HG02623 (cell line): ENCODE measurements around the gene CAMK2A.
"Not testable (repeated sequence)": the region's sequence is repeated elsewhere in the genome, so short reads cannot be mapped to it uniquely, and the experiment has no call there.

Source experiments
- ATAC-seq: cut with Tn5 transposase; IDR thresholded peaks from one replicate; pipeline ENCODE4 v1.9.1; 2021; ENCODE audit warnings: moderate library complexity; ENCODE audit not compliant: unreplicated experiment

CAMK2A gene

DNA sequence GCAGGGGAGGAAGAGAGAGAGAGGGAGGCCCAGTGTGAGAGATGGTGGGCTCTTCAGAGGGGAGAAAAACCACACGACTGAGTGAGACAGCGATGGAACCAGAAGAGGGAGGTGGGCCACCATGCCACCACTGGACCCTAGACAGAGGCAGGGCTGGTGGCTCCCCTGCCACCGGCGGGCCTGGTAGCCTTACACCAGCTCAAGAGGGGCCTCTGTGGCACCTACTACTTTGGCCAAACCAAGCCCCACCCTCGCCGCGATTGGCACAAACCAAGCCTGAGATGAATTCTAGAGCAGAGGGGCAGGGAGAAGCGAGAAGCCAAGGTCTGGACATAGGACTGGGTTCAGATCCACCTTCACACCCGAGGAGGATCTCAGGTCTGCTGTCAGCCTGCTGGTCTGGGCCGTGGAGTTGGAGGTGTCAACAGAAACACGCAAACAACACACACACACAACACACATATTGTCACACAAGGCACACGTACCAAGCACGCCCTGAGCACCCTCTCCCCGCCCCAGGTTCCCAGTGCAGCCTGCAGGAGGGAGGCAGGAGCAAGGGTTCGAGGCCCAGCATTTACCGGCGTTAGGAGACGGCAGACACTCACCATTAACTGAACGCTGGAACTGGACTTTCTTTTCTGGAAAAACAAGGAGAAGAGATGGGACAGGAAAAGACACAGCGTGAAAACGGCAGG is 50.3 kb downstream of the CAMK2A start:
- ATAC-seq: no peak

DNA sequence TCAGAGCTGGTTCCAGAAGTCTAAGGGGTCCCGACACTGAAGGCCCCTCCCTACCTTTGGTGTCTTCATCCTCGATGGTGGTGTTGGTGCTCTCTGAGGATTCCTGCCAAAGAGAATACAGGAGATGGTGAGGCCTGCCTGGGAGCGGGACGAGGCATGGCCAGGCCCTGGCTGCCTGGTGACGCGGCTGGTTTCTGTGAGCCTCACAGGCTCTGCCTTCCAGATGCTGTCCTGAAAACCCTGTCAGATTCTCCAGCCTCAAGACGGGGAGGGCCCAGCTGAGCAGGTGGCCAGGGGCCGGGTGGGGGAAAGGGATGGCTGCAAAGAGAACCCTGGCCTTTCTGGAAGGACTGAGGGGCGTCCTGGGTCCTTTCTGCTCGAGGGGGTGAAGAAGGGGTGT is 50.9 kb downstream of the CAMK2A start:
- ATAC-seq: no peak

DNA sequence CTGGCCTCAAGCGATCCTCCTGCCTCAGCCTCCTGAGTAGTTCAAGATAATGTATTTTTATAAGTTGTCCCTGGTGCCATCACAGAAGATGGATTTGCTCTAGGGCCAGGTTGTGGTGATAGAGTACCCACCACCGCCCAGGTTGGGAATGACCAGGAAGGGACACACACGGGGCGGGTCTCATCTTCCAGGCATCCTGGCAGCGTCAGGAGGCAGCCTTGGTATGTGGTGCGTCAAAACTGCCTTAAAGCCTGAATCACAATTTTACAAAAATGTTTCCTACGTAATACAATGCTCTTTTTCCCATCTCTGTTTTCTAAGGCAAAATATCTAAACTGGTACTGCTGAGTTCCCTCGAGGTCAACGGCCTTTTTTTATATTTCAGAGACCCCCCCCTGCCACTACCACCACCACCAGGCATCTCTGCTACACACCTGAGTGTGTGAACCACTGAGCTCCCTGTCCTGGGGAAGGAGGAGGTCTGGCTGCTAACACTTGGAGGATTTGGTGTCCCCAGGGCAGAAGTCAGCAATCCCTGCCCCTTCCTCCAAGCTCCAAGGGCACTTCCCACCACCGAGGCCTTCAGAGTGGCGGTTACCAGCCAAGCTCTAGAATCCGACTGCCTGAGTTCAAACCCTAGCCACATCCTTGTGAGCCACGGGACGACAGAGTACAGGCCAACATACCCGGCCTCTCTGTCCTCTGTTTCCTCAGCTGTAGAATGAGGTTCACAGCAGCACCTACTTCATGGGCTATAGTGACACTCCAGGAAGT is 52.4 kb downstream of the CAMK2A start:
- no peak for ATAC-seq

DNA sequence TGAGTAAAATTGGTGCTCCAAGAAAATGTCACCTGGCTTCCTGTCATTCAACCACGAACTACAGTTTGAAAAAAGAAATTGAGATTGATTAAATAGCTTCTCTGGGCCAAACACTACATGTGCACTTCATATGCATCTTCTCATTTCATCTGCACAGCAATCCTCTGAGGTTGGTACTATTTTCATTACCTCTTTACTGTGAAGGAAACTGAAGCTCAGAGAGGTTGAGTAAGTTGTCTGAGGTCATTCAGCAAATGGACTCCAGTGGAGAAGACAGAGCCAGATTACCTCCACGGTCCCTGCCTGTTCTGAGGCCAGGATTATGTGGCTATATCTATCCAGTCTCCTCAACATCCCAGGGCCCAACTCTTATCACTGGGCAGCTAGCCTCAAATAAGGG is 53.3 kb downstream of the CAMK2A start:
- no peak for ATAC-seq

DNA sequence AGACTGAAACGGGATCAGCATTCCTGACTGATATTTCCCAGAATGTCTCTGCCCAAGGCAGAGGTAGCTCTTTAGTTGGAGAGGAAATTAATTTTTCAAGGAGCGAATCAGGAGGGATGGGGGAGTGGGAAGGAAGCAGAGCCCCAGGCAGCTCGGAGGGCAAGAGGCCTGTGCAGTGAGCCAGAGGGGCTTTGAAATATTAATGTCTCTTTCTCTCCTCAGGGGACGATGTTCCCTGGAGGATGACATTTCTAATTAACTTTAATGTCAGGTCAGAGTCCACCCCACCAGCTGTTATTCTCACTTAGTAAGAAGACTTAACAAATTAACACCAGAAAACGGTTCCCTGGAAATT is 54.1 kb downstream of the CAMK2A start:
- ATAC-seq: no peak

DNA sequence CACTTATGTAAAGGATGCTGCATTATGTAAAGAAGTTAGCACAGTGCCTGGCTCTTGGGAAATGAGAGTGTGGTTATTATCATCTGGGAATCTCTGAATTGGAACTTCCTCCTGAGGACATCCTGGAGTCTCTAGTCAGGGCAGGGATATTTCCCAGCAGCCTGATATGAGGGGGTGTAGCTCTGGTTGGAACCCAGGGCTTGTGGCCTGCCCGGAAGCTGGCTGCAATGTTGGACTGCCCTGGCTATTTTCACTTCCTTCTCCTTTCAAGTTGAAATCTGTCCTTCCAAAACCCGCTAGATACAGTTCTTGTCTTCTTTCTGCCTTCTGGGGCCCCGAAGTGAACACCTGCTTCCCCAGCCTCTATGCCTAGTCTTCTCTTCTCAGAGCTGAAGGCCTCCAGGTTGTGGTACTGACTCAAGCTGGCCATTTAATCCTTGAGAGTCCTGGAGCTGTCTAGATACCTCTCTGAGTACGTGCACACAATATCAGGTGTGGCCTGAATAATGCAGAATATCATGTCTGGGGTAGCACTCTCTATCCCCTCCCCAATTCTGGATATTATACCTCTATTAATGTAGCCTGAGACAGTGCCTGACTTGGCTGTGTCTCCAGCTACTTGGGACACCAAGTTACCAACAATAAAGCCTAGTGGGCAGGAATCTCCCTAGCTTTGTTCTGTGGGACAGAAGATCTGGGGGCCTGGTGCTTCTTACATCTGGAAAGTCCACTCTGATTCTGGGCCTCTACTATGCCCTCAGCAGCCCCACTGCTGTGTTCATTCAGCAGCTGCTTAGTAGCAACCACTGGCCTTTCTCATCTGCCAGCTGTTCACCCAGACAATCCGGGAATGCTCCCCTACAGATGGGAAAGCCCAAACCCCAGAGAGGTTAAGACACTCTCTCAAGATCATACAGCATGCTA is 54.7 kb downstream of the CAMK2A start:
- ATAC-seq: no peak

DNA sequence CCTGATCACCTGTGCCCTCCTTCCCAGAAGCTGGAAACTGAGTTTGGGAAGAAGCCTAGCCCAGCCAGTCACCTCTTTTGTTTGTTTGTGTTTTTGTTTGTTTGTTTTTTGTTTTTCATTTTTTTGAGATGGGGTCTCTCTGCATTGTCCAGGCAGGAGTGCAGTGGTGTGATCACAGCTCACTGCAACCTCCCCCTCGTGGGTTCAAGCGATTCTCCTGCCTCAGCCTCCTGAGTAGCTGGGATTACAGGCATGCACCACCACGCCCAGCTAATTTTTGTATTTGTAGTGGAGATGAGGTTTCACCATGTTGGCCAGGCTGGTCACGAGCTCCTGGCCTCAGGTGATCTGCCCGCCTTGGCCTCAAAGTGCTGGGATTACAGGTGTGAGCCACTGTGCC is 55.9 kb downstream of the CAMK2A start:
- not testable (repeated sequence) for ATAC-seq

DNA sequence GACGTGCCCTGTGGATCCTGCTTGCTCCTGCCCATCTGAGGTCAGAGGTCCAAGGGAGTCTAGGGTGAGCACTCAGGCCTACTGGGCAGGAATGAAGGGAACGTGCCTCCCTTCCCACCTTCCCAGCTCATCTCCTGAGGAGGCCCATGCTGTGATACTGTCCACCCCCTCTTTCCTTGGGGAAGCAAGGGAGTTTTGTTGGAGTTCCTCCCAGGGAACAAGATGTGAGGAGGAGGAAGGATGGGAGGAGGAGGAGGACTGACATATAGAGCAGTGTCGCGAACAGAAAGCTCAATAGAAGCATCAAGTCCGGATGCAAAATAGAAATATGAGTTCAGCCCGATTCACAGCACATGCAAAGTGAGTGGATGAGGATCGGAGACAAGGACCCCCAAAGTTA is 58.7 kb downstream of the CAMK2A start:
- no peak for ATAC-seq

DNA sequence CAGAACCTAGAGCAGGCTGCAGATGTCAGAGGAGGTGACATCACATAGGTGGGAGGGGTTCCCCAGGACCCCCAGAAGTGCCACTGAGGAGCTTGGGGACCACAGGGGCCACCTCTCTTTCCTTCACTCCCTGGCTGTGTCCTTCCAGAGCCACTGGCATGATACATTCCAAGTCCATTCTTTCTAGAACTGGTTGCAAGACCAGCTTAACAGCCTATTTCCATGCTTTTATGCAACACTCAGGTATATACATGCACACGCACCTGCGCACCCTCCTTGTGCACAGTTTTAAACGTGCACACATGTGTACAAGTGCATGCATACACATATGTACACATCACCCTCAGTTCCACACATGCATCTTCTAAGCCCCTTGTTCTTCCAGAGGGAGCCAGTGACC is 60.0 kb downstream of the CAMK2A start:
- ATAC-seq: no peak

DNA sequence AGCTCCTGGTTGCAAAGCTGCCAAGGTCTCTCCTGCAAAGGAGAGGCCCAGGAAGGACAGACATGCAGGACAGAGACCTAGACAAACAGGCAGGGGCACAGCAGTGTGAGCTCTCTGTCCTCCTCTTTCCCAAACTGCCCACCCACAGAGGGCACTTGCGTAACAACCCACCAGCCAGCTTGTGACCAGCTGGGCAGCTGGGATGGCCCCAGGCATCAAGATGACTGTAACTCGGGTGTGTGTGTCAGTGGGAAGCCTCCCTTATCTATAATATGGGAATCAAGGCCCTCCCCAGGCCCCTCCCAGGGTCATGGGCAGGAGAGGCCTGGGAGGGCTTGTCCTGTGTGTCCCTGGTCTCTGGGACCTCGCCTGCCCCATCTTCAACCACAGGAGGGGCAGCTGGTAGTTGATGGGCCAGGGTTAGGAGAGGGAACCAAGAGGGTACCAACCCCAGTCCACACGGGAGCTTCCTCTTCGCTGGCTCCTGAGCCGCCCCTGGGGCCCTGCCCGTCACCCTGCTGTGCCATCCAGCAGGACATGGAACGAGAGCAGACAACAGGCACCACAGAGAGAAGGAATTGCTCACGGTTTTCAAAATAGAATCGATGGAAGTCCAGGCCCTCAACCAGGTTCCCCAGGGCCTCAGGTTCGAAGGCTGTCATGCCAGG is 61.8 kb downstream of the CAMK2A start:
- no peak for ATAC-seq

DNA sequence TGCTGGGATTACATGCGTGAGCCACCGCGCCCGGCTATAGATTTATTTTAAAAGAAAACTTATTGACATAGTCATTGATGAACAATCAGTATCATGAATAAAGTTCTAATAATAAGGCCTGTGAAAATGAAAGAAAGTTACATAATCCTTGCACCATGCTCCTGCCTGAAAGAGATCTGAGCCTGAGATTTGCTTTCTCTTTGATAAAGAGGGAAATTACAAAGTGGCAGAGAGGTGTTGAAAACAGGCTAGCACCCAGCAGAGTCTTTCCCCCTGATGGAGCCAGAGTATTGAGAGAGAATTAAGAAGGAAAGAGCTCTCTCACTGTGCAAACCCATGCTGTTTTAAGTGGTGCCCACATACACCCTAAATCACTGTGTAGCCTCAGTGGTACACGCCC is 62.5 kb downstream of the CAMK2A start:
- no peak for ATAC-seq

DNA sequence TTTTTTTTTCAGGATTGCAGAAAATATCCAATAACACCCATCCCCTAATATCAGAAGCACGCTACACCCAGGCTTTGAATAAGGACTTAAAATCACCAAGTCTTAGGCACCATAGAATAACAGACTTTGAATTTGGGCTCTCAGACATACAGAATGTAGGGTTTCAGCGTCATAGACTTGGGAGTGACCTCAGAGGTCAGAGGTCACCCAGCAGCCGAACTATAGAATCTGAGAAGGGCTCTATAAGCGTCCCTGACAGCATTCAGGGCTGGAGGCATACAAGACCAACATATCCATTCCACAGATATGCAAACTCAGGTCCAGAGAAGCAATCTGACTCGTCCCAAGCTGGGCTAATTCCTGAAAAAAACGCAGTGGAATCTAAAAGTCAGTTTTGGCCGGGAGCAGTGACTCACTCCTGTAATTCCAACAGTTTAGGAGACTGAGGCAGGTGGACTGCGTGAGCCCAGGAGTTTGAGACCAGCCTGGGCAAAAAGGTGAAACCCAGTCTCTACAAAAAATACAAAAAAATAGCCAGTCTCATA is 65.0 kb downstream of the CAMK2A start:
- ATAC-seq: no peak

DNA sequence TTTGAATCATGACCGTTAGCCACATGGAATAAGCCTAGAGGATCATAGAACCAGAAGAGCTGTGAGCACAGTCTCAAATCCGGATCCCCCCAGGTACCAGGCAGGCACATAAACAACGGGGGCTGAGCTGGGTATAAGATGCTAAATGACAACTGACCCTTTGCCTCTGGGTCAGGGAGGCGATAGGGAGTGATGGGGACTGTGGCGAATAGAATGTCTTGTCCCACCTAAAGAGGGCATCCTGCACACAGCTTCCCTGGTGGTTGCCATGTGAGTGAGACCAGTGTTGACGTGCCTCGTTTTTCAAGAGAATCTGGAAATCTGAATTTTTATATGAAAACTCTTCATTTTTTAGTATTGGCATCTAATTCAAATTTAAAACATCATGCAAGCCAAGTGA is 66.1 kb downstream of the CAMK2A start:
- no peak for ATAC-seq

DNA sequence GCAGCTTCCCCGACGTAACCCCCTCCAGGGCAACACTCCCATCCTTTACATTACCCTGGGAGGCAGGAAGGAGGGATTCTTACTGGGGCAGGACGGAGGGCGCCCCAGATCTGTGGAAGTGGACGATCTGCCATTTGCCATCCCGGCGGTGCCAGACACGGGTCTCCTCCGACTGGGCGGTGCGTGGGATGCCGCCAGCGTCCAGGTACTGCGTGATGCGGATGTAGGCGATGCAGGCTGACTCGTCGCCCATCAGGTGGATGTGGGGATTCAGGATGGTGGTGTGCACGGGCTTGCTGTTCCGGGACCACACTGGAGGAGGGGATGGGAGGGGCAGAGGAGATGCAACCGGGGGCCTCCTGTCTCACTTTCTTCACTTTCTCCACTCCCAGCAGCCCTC is 66.7 kb downstream of the CAMK2A start:
- ATAC-seq: no peak

DNA sequence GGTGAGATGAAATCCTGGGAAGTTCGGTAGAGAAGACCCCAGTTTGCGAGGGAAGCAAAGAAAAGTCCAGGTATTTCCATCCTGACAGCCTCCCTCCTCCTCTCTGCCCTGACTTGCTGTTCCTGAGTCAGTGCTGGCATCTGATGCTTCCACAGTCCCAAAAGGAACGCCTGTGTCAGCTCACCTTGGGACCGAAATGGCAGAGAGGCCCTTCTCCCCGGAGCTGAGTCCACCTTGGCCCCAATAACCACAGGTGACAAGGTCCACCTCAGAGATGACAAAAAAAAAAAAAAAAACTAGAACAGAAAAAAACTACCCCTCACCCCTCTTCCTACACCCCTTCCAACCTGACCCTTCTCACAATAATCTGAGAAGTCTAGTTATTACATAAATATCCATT is 68.1 kb downstream of the CAMK2A start:
- ATAC-seq: no peak

DNA sequence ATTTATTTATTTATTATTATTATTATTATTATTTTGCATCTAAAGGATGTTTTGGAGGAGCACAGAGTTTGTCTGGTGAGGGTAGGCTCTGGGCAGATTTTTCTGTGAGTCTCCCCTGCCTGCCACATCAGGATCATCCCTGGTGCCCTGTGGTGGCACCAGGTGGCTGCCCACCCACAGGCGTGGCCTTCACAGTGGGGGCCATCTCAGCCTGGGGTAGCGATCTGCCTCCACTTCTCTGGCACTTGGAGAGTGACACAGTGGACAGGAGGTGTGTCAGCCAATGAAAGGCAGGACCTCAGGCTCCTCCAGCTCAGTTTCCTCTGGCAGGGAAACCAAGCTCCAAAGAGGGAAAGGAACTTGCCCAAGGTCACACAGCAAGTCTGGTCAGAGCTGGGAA is 69.7 kb downstream of the CAMK2A start:
- no peak for ATAC-seq

DNA sequence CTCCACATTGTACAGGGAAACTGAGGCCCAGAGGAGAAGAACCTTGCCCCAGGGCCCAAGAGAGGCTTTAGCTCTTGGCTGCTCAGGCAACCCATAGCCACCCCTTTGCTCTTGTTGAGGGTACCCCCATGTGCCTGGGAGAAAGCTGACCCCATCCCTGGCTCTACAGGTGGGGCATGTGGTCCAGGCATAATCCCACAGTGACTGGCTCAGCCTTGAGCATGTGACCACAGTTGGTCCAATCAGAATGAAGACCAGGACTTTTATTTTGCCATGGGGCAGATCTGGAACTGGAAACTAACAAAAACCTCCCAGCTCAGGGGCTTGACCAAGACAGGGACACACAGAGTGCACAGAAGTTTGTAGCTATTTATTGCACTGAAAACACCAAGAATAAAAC is 70.4 kb downstream of the CAMK2A start:
- no peak for ATAC-seq

DNA sequence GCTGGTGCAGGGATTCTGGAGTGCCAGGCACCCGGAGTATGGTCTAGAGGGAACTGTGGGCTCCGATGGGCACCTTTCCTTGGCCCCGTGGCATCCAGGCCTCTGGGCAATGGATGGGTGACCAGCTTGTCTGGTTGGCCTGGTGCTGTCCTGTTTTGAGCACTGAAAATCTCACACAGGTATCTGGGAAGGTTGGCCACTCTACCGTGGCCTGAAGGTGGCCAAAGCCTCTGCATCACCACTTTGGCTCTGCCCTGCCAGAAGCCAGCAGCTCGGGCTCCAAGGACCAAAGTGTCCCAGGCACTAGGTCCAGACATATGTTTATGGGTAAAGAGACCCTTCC is 70.9 kb downstream of the CAMK2A start:
- ATAC-seq: no peak

DNA sequence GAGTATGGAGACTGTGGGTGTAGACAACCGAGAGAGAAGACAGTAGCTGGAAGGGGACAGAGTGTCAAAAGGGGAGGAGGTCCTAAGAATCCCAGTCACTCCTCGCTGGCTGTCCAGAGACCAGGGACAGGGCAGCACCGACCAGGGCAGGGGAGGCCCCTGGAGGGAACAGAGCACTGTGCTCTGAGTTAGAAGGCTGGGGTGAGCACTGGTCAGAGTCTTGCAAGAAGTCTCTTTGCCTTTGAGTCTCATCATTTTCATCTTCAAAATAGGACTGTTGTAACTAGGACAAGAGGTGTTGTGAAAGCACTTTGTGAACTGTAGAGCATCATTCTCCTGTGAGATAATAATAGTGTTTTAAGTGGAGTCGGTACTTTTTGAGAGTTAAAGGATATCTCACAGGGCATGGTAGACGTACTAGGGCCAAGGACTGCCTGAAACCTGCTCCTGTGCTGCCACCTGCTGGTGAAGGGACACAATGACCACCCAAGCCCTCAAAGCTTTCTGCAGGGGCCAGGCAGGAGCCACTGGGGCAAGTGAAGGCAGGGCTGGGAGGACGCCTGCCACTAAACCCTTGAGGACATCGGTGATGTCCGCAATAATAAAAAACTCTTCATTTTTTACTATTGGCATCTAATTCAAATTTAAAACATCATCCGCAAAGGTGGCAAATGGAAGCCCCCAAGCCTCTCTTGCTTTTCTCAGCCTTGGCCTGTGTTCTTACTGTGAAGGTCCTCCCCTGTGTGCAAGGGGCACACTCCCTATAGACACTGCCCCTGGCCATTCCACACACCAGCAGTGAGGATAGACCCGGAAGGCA is 71.5 kb downstream of the CAMK2A start:
- ATAC-seq: peak; percentile 91

DNA sequence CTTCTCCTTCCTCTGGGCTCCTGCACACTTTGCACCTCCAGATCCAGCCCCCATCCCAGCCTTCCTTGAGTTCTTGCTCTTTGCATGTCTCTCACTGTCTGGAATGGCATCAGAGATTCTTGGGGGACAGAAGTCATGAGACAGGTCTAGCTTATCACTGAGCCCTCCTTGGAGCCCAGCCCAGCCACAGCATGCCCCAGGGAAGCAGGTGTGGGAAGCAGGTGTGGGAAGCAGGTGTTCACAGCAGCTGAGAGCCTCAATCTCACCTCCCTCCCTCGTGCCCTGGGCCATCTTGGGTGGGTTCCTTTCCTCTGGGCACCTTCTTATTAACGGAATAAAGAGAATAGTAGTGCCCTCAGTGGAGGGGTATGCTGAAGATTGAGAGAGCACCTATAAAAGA is 72.5 kb downstream of the CAMK2A start:
- no peak for ATAC-seq
